T-cell (primary cell): Measurements from ENCODE around the gene ACTRT2. TPM values are rescaled to one million over a fixed set of nuclear protein-coding genes. Genes with fewer than 3 reads are reported as not detected.

Experiments used
- ATAC-seq, 4 experiments: fragments of 200-7000 bp in 3 of 4; fragments of 150-1000 bp in 1 of 4; cut with Tn5 transposase; replicated peaks in 1 of 4; 1 replicate in 3 of 4; 2 replicates in 1 of 4; pipeline ENCODE4 v1.10.0; 2021; ENCODE audit warnings: moderate library complexity in 3 of 4, mild to moderate bottlenecking in 2 of 4, moderate number of reproducible peaks in 1 of 4
- CTCF ChIA-PET, 2 donors: fragments of 300-600 bp; sonication (Branson Sonifier 250); formaldehyde crosslinking; loops; one replicate each; lab custom pipeline; 2022; ENCODE audit warnings: antibody characterized with exemption in 2 of 2; lab: Charles Lee
- POLR2A ChIA-PET, 2 donors: fragments of 300-600 bp; sonication (Branson Sonifier 250); formaldehyde crosslinking; loops; one replicate each; lab custom pipeline; 2022; ENCODE audit warnings: antibody characterized with exemption in 2 of 2; lab: Charles Lee
- DNase-seq, 35 experiments: peaks; one replicate each; pipeline versions ENCODE4 v3.0.0 to v3.0.0-alpha.2; 2013 to 2023
- H3K27ac ChIP-seq: one replicate; pipeline ENCODE4 v1.5.1; 2013; ENCODE audit warnings: low read length
- H3K27me3 ChIP-seq, 2 experiments: replicated peaks in 1 of 2; 1 replicate in 1 of 2; 2 replicates in 1 of 2; pipeline versions ENCODE4 v1.6.1 to v1.7.0; 2013; ENCODE audit warnings: low read length in 1 of 2, mixed read lengths in 1 of 2; ENCODE audit not compliant: control insufficient read depth in 2 of 2, insufficient read depth in 2 of 2; ENCODE audit errors: extremely low read depth in 1 of 2
- H3K36me3 ChIP-seq, 2 donors: 1 replicate in 1 of 2; 2 replicates in 1 of 2; pipeline versions ENCODE4 v1.6.1 to v1.7.0; 2013; ENCODE audit warnings: low read length in 1 of 2; ENCODE audit not compliant: control insufficient read depth in 2 of 2, insufficient read depth in 1 of 2; ENCODE audit errors: extremely low read depth in 1 of 2
- H3K4me1 ChIP-seq, 2 experiments: 1 replicate in 1 of 2; 2 replicates in 1 of 2; pipeline versions ENCODE4 v1.6.1 to v1.7.0; 2013; ENCODE audit warnings: low read length in 2 of 2, mixed read lengths in 1 of 2; ENCODE audit not compliant: insufficient read depth in 2 of 2, control insufficient read depth in 1 of 2; ENCODE audit errors: extremely low read depth in 1 of 2
- H3K4me3 ChIP-seq, 2 donors: 1 replicate in 1 of 2; 2 replicates in 1 of 2; pipeline versions ENCODE4 v1.5.1 to v1.7.0; 2013; ENCODE audit warnings: mild to moderate bottlenecking in 2 of 2, low read length in 1 of 2, moderate library complexity in 1 of 2; ENCODE audit not compliant: control insufficient read depth in 1 of 2; ENCODE audit errors: extremely low read depth in 1 of 2
- H3K9me3 ChIP-seq: 2 replicates; pipeline ENCODE4 v1.7.0; 2013
- H3K27ac Mint-ChIP-seq, 2 donors: one replicate each; pipeline ENCODE4 v1.8.0; 2020 to 2021; ENCODE audit warnings: mild to moderate bottlenecking in 2 of 2, mixed read lengths in 2 of 2
- H3K27me3 Mint-ChIP-seq, 2 donors: one replicate each; pipeline ENCODE4 v1.8.0; 2021 to 2022; ENCODE audit warnings: mixed read lengths in 2 of 2
- H3K36me3 Mint-ChIP-seq: one replicate; pipeline ENCODE4 v1.8.0; 2021; ENCODE audit warnings: mixed read lengths
- H3K4me1 Mint-ChIP-seq, 3 donors: one replicate each; pipeline ENCODE4 v1.8.0; 2020 to 2022; ENCODE audit warnings: mixed read lengths in 3 of 3, mild to moderate bottlenecking in 1 of 3
- H3K4me3 Mint-ChIP-seq, 3 donors: one replicate each; pipeline ENCODE4 v1.8.0; 2020 to 2022; ENCODE audit warnings: mild to moderate bottlenecking in 3 of 3, mixed read lengths in 3 of 3, moderate library complexity in 3 of 3
- H3K9me3 Mint-ChIP-seq, 3 donors: one replicate each; pipeline ENCODE4 v1.8.0; 2020 to 2022; ENCODE audit warnings: mixed read lengths in 3 of 3
- WGBS: methylation state at CpG from one replicate; pipeline ENCODE4 v1.1.5; 2013; ENCODE audit warnings: missing lambda C conversion rate; ENCODE audit not compliant: insufficient coverage; 5-methylcytosine and 5-hydroxymethylcytosine counted together
- total RNA-seq, 35 experiments: library from RNA in 6 of 35; stranded (reverse) in 6 of 35; fragments of 120-200 nt in 1 of 35; gene quantifications; one replicate each; pipeline versions ENCODE4 v1.2.1 to v1.2.4 and lab custom pipeline; 2013 to 2026

The ACTRT2 gene
- total RNA-seq, 5 donors from 2014 or later (not counting 1 experiment from before 2014, with no cell fraction given), result not detected

GRCh38 chr1:3065396-3065795 lies 44.1 kb downstream of the ACTRT2 start:
- H3K36me3 ChIP-seq, result no peaks in the 10 kb centered on the region
- ATAC-seq (no peak), DNase-seq (no peak)
- peaks cover 0 to 28% of the 10 kb centered on the region in 2 donors for H3K27me3 Mint-ChIP-seq
- ChIA-PET CTCF (no interaction called here), POLR2A (interaction anchor here in 1 of 2 donors (0.7 kb wide), 1 partner anchor 20 kb away, joined by 3 read pairs; no protein-coding TSS in a partner anchor)
- H3K27ac Mint-ChIP-seq, result no peak overlapping the region
- no peak overlapping the region for H3K4me3 Mint-ChIP-seq
- no peak overlapping the region for H3K27ac ChIP-seq
- H3K9me3 Mint-ChIP-seq, result no peaks in the 10 kb centered on the region
- no peaks in the 10 kb centered on the region for H3K36me3 Mint-ChIP-seq
- H3K4me1 Mint-ChIP-seq, result peaks cover 0 to 5% (median 3%) of the 10 kb centered on the region in 3 donors
- peaks cover 0 to 51% of the 10 kb centered on the region in 2 experiments for H3K27me3 ChIP-seq
- H3K9me3 ChIP-seq, result no peaks in the 10 kb centered on the region
- no peak overlapping the region for H3K4me3 ChIP-seq
- peaks cover 4% of the 10 kb centered on the region in 2 experiments for H3K4me1 ChIP-seq
- 76% methylated on average over 7 of the region's 8 CpGs for WGBS

- H3K27me3 Mint-ChIP-seq, result peaks cover 0 to 28% of the 10 kb centered on the region in 2 donors
- H3K4me3 Mint-ChIP-seq, result no peak overlapping the region
- no peaks in the 10 kb centered on the region for H3K36me3 Mint-ChIP-seq
- peaks cover 0 to 5% (median 3%) of the 10 kb centered on the region in 3 donors for H3K4me1 Mint-ChIP-seq
- H3K36me3 ChIP-seq, result no peaks in the 10 kb centered on the region
- DNase-seq (no peak), ATAC-seq (no peak)
- 44% methylated on average over 6 of the region's 7 CpGs for WGBS
- peaks cover 0 to 52% of the 10 kb centered on the region in 2 experiments for H3K27me3 ChIP-seq
- ChIA-PET POLR2A (interaction anchor here in 1 of 2 donors (0.7 kb wide), 1 partner anchor 20 kb away, joined by 3 read pairs; no protein-coding TSS in a partner anchor), CTCF (no interaction called here)
- no peak overlapping the region for H3K27ac ChIP-seq
- no peak overlapping the region for H3K4me3 ChIP-seq
- no peaks in the 10 kb centered on the region for H3K9me3 Mint-ChIP-seq
- H3K9me3 ChIP-seq, result no peaks in the 10 kb centered on the region
- H3K4me1 ChIP-seq, result peaks cover 4 to 5% of the 10 kb centered on the region in 2 experiments
- H3K27ac Mint-ChIP-seq, result no peak overlapping the region
These were observed 44.5 kb downstream of the ACTRT2 start for GRCh38 chr1:3065797-3066196.

GRCh38 chr1:3066250-3066711 lies 45.0 kb downstream of the ACTRT2 start:
- H3K4me3 ChIP-seq, result no peak overlapping the region
- DNase-seq, result no peak
- POLR2A ChIA-PET, result interaction anchor here in 1 of 2 donors (0.7 kb wide), 1 partner anchor 21 kb away, joined by 3 read pairs; no protein-coding TSS in a partner anchor
- Mint-ChIP-seq H3K9me3 (no peaks in the 10 kb centered on the region), H3K4me1 (peaks cover 0 to 5% (median 4%) of the 10 kb centered on the region in 3 donors), H3K36me3 (no peaks in the 10 kb centered on the region), H3K27ac (no peak overlapping the region), H3K27me3 (peaks cover 0 to 28% of the 10 kb centered on the region in 2 donors), H3K4me3 (no peak overlapping the region)
- CTCF ChIA-PET, result no interaction called here
- ATAC-seq, result no peak
- H3K36me3 ChIP-seq, result no peaks in the 10 kb centered on the region
- H3K27me3 ChIP-seq, result peaks cover 0 to 57% of the 10 kb centered on the region in 2 experiments
- no peak overlapping the region for H3K27ac ChIP-seq
- peaks cover 4 to 10% of the 10 kb centered on the region in 2 experiments for H3K4me1 ChIP-seq
- WGBS, result 75% methylated on average over 11 of the region's 11 CpGs
- H3K9me3 ChIP-seq, result no peaks in the 10 kb centered on the region

- Mint-ChIP-seq H3K27ac (no peak overlapping the region), H3K4me1 (peaks cover 0 to 5% (median 4%) of the 10 kb centered on the region in 3 donors), H3K27me3 (peaks cover 0 to 31% of the 10 kb centered on the region in 2 donors), H3K4me3 (peak overlapping the region in 1 of 3 donors; percentile 34), H3K36me3 (no peaks in the 10 kb centered on the region), H3K9me3 (no peaks in the 10 kb centered on the region)
- ATAC-seq, result no peak
- peaks cover 0 to 59% of the 10 kb centered on the region in 2 experiments for H3K27me3 ChIP-seq
- DNase-seq, result no peak
- ChIA-PET POLR2A (no interaction called here), CTCF (no interaction called here)
- H3K9me3 ChIP-seq, result no peaks in the 10 kb centered on the region
- no peak overlapping the region for H3K4me3 ChIP-seq
- H3K27ac ChIP-seq, result no peak overlapping the region
- peaks cover 4 to 10% of the 10 kb centered on the region in 2 experiments for H3K4me1 ChIP-seq
- WGBS, result 80% methylated on average over 6 of the region's 10 CpGs
- no peaks in the 10 kb centered on the region for H3K36me3 ChIP-seq
These were observed 45.6 kb downstream of the ACTRT2 start for GRCh38 chr1:3066826-3067225.

GRCh38 chr1:3067301-3067670 lies 46.0 kb downstream of the ACTRT2 start:
- ChIA-PET POLR2A (no interaction called here), CTCF (no interaction called here)
- peak overlapping the region in 1 of 3 donors; percentile 34 for H3K4me3 Mint-ChIP-seq
- H3K9me3 Mint-ChIP-seq, result no peaks in the 10 kb centered on the region
- Histone ChIP-seq H3K27ac (no peak overlapping the region), H3K4me1 (peaks cover 4 to 10% of the 10 kb centered on the region in 2 experiments), H3K4me3 (no peak overlapping the region), H3K27me3 (peaks cover 0 to 64% of the 10 kb centered on the region in 2 experiments), H3K36me3 (no peaks in the 10 kb centered on the region), H3K9me3 (no peaks in the 10 kb centered on the region)
- peaks cover 0 to 5% (median 4%) of the 10 kb centered on the region in 3 donors for H3K4me1 Mint-ChIP-seq
- H3K27me3 Mint-ChIP-seq, result peaks cover 2 to 35% of the 10 kb centered on the region in 2 donors
- H3K27ac Mint-ChIP-seq, result no peak overlapping the region
- ATAC-seq (no peak), DNase-seq (no peak)
- no peaks in the 10 kb centered on the region for H3K36me3 Mint-ChIP-seq
- WGBS, result 42% methylated on average over 29 of the region's 29 CpGs

GRCh38 chr1:3067671-3068563 lies 46.6 kb downstream of the ACTRT2 start:
- Histone ChIP-seq H3K27ac (no peak overlapping the region), H3K36me3 (no peaks in the 10 kb centered on the region), H3K4me3 (peak overlapping the region in 1 of 2 donors; percentile 23), H3K9me3 (no peaks in the 10 kb centered on the region), H3K4me1 (peaks cover 4 to 10% of the 10 kb centered on the region in 2 experiments), H3K27me3 (peaks cover 0 to 70% of the 10 kb centered on the region in 2 experiments)
- Mint-ChIP-seq H3K36me3 (no peaks in the 10 kb centered on the region), H3K27me3 (peaks cover 3 to 38% of the 10 kb centered on the region in 2 donors), H3K9me3 (no peaks in the 10 kb centered on the region), H3K4me1 (peaks cover 0 to 5% (median 4%) of the 10 kb centered on the region in 3 donors), H3K4me3 (peak overlapping the region in 1 of 3 donors; percentile 75), H3K27ac (no peak overlapping the region)
- no peak for ATAC-seq
- DNase-seq, result no peak
- ChIA-PET POLR2A (no interaction called here), CTCF (no interaction called here)
- 5% methylated on average over 82 of the region's 97 CpGs for WGBS
